ENCODE data around the gene XAB2. TPM values are rescaled to one million over a fixed set of nuclear protein-coding genes. Genes with fewer than 3 reads are reported as not detected.

The XAB2 gene
- total RNA-seq, 1 donor from 2014 or later = 28.1 TPM

DNA sequence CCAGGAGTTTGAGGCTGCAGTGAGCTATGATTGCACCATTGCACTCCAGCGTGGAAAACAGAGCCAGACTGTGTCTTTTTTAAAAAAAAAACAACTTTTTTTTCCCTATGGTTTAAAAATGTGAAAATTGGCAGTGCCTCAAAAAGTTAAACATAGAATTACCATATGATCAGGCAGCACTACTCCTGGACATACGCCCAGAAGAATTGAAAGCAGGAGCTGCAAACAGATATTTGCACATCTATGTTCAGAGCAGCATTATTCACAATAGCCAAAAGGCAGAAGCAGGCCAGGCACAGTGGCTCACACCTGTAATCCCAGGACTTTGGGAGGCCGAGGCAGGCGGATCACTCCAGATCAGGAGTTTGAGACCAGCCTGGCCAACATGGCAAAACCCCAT, 35.7 kb upstream of the XAB2 start:
- Histone ChIP-seq H3K9ac (ENCODE audit: low read length) (no peak overlapping the region), H3K4me3 (ENCODE audit: insufficient read depth, low read depth, low read length) (no peak overlapping the region), H2AFZ (ENCODE audit: low read depth, low read length) (no peak overlapping the region), H3K27ac (ENCODE audit: low read depth, low read length) (no peak overlapping the region), H3K9me3 (ENCODE audit: insufficient read depth, low read depth, low read length) (no peaks in the 10 kb centered on the region), H3K4me1 (ENCODE audit: insufficient read depth, low read length) (no peaks in the 10 kb centered on the region), H3K79me2 (ENCODE audit: insufficient read depth, low read length) (no peaks in the 10 kb centered on the region), H3K36me3 (ENCODE audit: insufficient read depth, low read length) (no peaks in the 10 kb centered on the region), H3K4me2 (ENCODE audit: low read length) (no peak overlapping the region), H3K27me3 (ENCODE audit: insufficient read depth, low read length) (peaks cover 4% of the 10 kb centered on the region), H4K20me1 (ENCODE audit: insufficient read depth, low read length) (no peaks in the 10 kb centered on the region)
- Mint-ChIP-seq H3K27me3 (ENCODE audit: low read depth, unreplicated experiment) (peaks cover 52% of the 10 kb centered on the region), H3K4me3 (ENCODE audit: unreplicated experiment) (no peak overlapping the region), H3K27ac (ENCODE audit: unreplicated experiment) (no peak overlapping the region), H3K4me1 (ENCODE audit: low read depth, unreplicated experiment) (no peaks in the 10 kb centered on the region), H3K9me3 (ENCODE audit: unreplicated experiment) (peaks cover 5% of the 10 kb centered on the region), H3K36me3 (ENCODE audit: low read depth, unreplicated experiment) (no peaks in the 10 kb centered on the region)
- no peak for DNase-seq (ENCODE audit: low read depth)
- no peak for FAIRE-seq
- TF ChIP-seq, protein P1, sequence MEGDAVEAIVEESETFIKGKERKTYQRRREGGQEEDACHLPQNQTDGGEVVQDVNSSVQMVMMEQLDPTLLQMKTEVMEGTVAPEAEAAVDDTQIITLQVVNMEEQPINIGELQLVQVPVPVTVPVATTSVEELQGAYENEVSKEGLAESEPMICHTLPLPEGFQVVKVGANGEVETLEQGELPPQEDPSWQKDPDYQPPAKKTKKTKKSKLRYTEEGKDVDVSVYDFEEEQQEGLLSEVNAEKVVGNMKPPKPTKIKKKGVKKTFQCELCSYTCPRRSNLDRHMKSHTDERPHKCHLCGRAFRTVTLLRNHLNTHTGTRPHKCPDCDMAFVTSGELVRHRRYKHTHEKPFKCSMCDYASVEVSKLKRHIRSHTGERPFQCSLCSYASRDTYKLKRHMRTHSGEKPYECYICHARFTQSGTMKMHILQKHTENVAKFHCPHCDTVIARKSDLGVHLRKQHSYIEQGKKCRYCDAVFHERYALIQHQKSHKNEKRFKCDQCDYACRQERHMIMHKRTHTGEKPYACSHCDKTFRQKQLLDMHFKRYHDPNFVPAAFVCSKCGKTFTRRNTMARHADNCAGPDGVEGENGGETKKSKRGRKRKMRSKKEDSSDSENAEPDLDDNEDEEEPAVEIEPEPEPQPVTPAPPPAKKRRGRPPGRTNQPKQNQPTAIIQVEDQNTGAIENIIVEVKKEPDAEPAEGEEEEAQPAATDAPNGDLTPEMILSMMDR (IDR thresholded peaks at IDR 0.05; ENCODE audit: insufficient read depth, low read depth, low read length) = no peak
- no peak for TF ChIP-seq EZH2 (IDR thresholded peaks at IDR 0.05; ENCODE audit: insufficient read depth, low read length)

DNA sequence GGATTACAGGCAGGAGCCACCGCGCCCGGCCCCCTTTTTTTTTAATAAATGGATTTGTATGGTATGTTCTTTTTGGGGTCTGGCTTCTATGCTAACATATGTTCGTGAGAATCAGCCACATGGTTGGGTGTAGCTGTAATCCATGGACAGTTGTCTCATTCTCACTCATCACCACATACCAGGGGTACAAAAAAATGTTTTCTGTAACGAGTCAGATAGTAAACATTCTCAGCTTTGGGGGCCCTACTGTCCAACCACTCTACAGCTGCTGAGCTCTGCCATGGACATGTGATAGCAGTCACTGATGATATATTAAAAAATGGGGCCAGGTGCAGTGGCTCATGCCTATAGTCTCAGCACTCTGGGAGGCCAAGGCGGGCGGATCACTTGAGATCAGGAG, 34.4 kb upstream of the XAB2 start:
- Histone ChIP-seq H3K79me2 (ENCODE audit: insufficient read depth, low read length) (no peaks in the 10 kb centered on the region), H3K4me2 (ENCODE audit: low read length) (no peak overlapping the region), H2AFZ (ENCODE audit: low read depth, low read length) (no peak overlapping the region), H3K9ac (ENCODE audit: low read length) (no peak overlapping the region), H3K27ac (ENCODE audit: low read depth, low read length) (no peak overlapping the region), H3K4me3 (ENCODE audit: insufficient read depth, low read depth, low read length) (no peak overlapping the region), H3K9me3 (ENCODE audit: insufficient read depth, low read depth, low read length) (no peaks in the 10 kb centered on the region), H3K4me1 (ENCODE audit: insufficient read depth, low read length) (no peaks in the 10 kb centered on the region), H4K20me1 (ENCODE audit: insufficient read depth, low read length) (no peaks in the 10 kb centered on the region), H3K36me3 (ENCODE audit: insufficient read depth, low read length) (no peaks in the 10 kb centered on the region), H3K27me3 (ENCODE audit: insufficient read depth, low read length) (peaks cover 2% of the 10 kb centered on the region)
- H3K27me3 Mint-ChIP-seq (ENCODE audit: low read depth, unreplicated experiment) = peaks cover 48% of the 10 kb centered on the region
- TF ChIP-seq EZH2 (IDR thresholded peaks at IDR 0.05; ENCODE audit: insufficient read depth, low read length) = no peak
- TF ChIP-seq, protein P1 (IDR thresholded peaks at IDR 0.05; ENCODE audit: insufficient read depth, low read depth, low read length) = no peak
- FAIRE-seq (no peak), DNase-seq (ENCODE audit: low read depth) (no peak)
- H3K9me3 Mint-ChIP-seq (ENCODE audit: unreplicated experiment) = peaks cover 2% of the 10 kb centered on the region
- H3K27ac Mint-ChIP-seq (ENCODE audit: unreplicated experiment) = no peak overlapping the region
- H3K4me1 Mint-ChIP-seq (ENCODE audit: low read depth, unreplicated experiment) = no peaks in the 10 kb centered on the region
- no peak overlapping the region for H3K4me3 Mint-ChIP-seq (ENCODE audit: unreplicated experiment)
- H3K36me3 Mint-ChIP-seq (ENCODE audit: low read depth, unreplicated experiment) = no peaks in the 10 kb centered on the region

DNA sequence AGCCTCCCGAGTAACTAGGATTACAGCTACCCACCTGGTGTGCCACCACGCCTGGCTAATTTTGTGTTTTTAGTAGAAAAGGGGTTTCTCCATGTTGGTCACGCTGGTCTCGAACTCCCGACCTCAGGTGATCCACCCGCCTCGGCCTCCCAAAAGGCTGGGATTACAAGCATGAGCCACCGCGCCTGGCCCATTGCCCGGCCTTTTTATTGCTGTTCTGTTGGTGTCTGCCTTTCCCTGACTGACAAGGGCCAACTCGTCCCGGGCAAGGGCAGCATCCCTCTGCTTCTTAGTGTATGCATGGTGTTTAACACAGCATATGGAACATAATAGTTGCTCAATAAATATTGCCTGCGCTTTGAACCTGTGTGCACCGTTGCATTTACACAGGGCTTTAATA, 33.3 kb upstream of the XAB2 start:
- no peak overlapping the region for H3K9ac ChIP-seq (ENCODE audit: low read length)
- H3K27ac ChIP-seq (ENCODE audit: low read depth, low read length) = no peak overlapping the region
- peaks cover 2% of the 10 kb centered on the region for H3K27me3 ChIP-seq (ENCODE audit: insufficient read depth, low read length)
- Mint-ChIP-seq H3K27ac (ENCODE audit: unreplicated experiment) (no peak overlapping the region), H3K36me3 (ENCODE audit: low read depth, unreplicated experiment) (no peaks in the 10 kb centered on the region), H3K9me3 (ENCODE audit: unreplicated experiment) (peaks cover 2% of the 10 kb centered on the region), H3K4me3 (ENCODE audit: unreplicated experiment) (no peak overlapping the region), H3K27me3 (ENCODE audit: low read depth, unreplicated experiment) (peaks cover 44% of the 10 kb centered on the region), H3K4me1 (ENCODE audit: low read depth, unreplicated experiment) (no peaks in the 10 kb centered on the region)
- no peak overlapping the region for H3K4me3 ChIP-seq (ENCODE audit: insufficient read depth, low read depth, low read length)
- no peaks in the 10 kb centered on the region for H3K9me3 ChIP-seq (ENCODE audit: insufficient read depth, low read depth, low read length)
- TF ChIP-seq EZH2 (IDR thresholded peaks at IDR 0.05; ENCODE audit: insufficient read depth, low read length) = no peak
- TF ChIP-seq, protein P1 (IDR thresholded peaks at IDR 0.05; ENCODE audit: insufficient read depth, low read depth, low read length) = no peak
- DNase-seq (ENCODE audit: low read depth) (no peak), FAIRE-seq (no peak)
- H3K4me1 ChIP-seq (ENCODE audit: insufficient read depth, low read length) = no peaks in the 10 kb centered on the region
- H3K79me2 ChIP-seq (ENCODE audit: insufficient read depth, low read length) = no peaks in the 10 kb centered on the region
- H3K4me2 ChIP-seq (ENCODE audit: low read length) = no peak overlapping the region
- H2AFZ ChIP-seq (ENCODE audit: low read depth, low read length) = no peak overlapping the region
- no peaks in the 10 kb centered on the region for H4K20me1 ChIP-seq (ENCODE audit: insufficient read depth, low read length)
- no peaks in the 10 kb centered on the region for H3K36me3 ChIP-seq (ENCODE audit: insufficient read depth, low read length)
